K562 (cell line): ENCODE data around the gene CRYBG1. TPM values are rescaled to one million over a fixed set of nuclear protein-coding genes. Genes with fewer than 3 reads are reported as not detected.

Experiments used
- ETV6 ChIP-seq, 3 experiments: fragments of 150-350 bp in 1 of 3; sonication (generic) in 1 of 3; formaldehyde crosslinking in 1 of 3; IDR thresholded peaks; 2 replicates each; pipeline versions ENCODE4 v1.6.1 to v1.8.0; 2014 to 2022; ENCODE audit warnings: borderline replicate concordance in 2 of 3, low read depth in 2 of 3, antibody characterized with exemption in 1 of 3, low read length in 1 of 3, mild to moderate bottlenecking in 1 of 3, missing genetic modification reagents in 1 of 3
- FOXA1 ChIP-seq: fragments of 450-650 bp; IDR thresholded peaks from 2 replicates; pipeline ENCODE4 v1.6.1; 2016; ENCODE audit warnings: mild to moderate bottlenecking, borderline replicate concordance
- HNRNPK ChIP-seq: fragments of 200-400 bp; formaldehyde crosslinking; IDR thresholded peaks from one replicate; pipeline ENCODE4 v1.6.1; 2018; ENCODE audit warnings: mild to moderate bottlenecking, low read depth, low read length; ENCODE audit not compliant: poor library complexity, severe bottlenecking
- MNT ChIP-seq, 2 experiments: fragments of 450-650 bp; conservative IDR thresholded peaks; 2 replicates each; pipeline ENCODE4 v1.6.1; 2017; ENCODE audit warnings: mild to moderate bottlenecking in 2 of 2, moderate library complexity in 2 of 2
- MTF1 ChIP-seq: fragments of 250-450 bp; sonication (Bioruptor Pico); IDR thresholded peaks from 2 replicates; pipeline ENCODE4 v1.9.0; 2021; ENCODE audit warnings: moderate library complexity, mild to moderate bottlenecking, inconsistent platforms, borderline replicate concordance
- NR4A1 ChIP-seq, 2 experiments: fragments of 250-450 bp in 1 of 2; fragments of 450-650 bp in 1 of 2; sonication (Bioruptor Pico) in 1 of 2; IDR thresholded peaks; 2 replicates each; pipeline versions ENCODE4 v1.4.0 to v1.6.1; 2016 to 2020; ENCODE audit warnings: mild to moderate bottlenecking in 2 of 2, missing compliant biosample characterization in 1 of 2, missing genetic modification characterization in 1 of 2, moderate library complexity in 1 of 2
- RB1 ChIP-seq: fragments of 450-650 bp; IDR thresholded peaks from 2 replicates; pipeline ENCODE4 v1.6.1; 2017; ENCODE audit warnings: low read depth, mild to moderate bottlenecking
- REST ChIP-seq, 2 experiments: fragments of 450-650 bp; formaldehyde crosslinking in 1 of 2; IDR thresholded peaks; 2 replicates each; pipeline versions ENCODE4 v1.4.0 to v1.6.1; 2014 to 2020; ENCODE audit warnings: mild to moderate bottlenecking in 2 of 2, borderline replicate concordance in 1 of 2, low read depth in 1 of 2
- RFX1 ChIP-seq: fragments of 450-650 bp; IDR thresholded peaks from 2 replicates; pipeline ENCODE4 v1.6.1; 2016; ENCODE audit warnings: mild to moderate bottlenecking, moderate library complexity
- RHOXF2B ChIP-seq: fragments of 250-450 bp; sonication (Bioruptor Pico); conservative IDR thresholded peaks from 2 replicates; pipeline ENCODE4 v1.5.1; 2021
- SMAD1 ChIP-seq: fragments of 150-350 bp; IDR thresholded peaks from 2 replicates; pipeline ENCODE4 v1.6.1; 2014; ENCODE audit warnings: low read length, low read depth; ENCODE audit not compliant: partially characterized antibody
- SRSF1 ChIP-seq: fragments of 200-400 bp; formaldehyde crosslinking; IDR thresholded peaks from 2 replicates; pipeline ENCODE4 v1.6.1; 2017; ENCODE audit warnings: mild to moderate bottlenecking, low read depth, low read length, moderate library complexity
- ZNF165 ChIP-seq: fragments of 250-450 bp; sonication (Bioruptor Pico); IDR thresholded peaks from 2 replicates; pipeline ENCODE4 v1.4.0; 2020; ENCODE audit warnings: borderline replicate concordance
- ZNF766 ChIP-seq: fragments of 200-800 bp; sonication (Bioruptor generic); conservative IDR thresholded peaks from 2 replicates; pipeline ENCODE4 v1.6.1; 2016; ENCODE audit warnings: missing genetic modification characterization, missing compliant biosample characterization
- polyA plus RNA-seq, 8 experiments: library from polyadenylated mRNA; depleted of rRNA in 4 of 8; stranded (reverse) in 5 of 8; unstranded in 3 of 8; fragments of >200 nt; fragmentation: Nextera tagmentation in 2 of 8; fragmentation: Illumina TruSeq in 1 of 8; extraction: Ambion mirVana in 2 of 8; extraction: Trizol in 1 of 8; gene quantifications; 2 replicates each; pipeline versions ENCODE4 v1.2.1 to v1.2.3, GENCODE V29; 2011 to 2014; ENCODE audit warnings: inconsistent platforms in 1 of 8, missing spikeins in 1 of 8
- total RNA-seq, 7 experiments: library from RNA; depleted of rRNA in 6 of 7; stranded (reverse); fragments of >200 nt in 6 of 7; fragmentation: Illumina TruSeq in 2 of 7; extraction: Trizol in 2 of 7; gene quantifications; 2 replicates each; pipeline versions ENCODE4 v1.2.1 to v1.2.3, GENCODE V29; 2011 to 2021; ENCODE audit warnings: low replicate concordance in 1 of 7
- TF ChIP-seq, protein P1 (sequence below): fragments of 450-650 bp; formaldehyde crosslinking; IDR thresholded peaks from 2 replicates; pipeline ENCODE4 v1.4.0; 2020; ENCODE audit warnings: mild to moderate bottlenecking, moderate library complexity

The CRYBG1 gene
- total and polyA plus RNA-seq, 9 of the 15 experiments (the other 6 are each of a cell fraction or from before 2014, with no cell fraction given) = 0.07 to 0.47 (median 0.11) TPM

DNA sequence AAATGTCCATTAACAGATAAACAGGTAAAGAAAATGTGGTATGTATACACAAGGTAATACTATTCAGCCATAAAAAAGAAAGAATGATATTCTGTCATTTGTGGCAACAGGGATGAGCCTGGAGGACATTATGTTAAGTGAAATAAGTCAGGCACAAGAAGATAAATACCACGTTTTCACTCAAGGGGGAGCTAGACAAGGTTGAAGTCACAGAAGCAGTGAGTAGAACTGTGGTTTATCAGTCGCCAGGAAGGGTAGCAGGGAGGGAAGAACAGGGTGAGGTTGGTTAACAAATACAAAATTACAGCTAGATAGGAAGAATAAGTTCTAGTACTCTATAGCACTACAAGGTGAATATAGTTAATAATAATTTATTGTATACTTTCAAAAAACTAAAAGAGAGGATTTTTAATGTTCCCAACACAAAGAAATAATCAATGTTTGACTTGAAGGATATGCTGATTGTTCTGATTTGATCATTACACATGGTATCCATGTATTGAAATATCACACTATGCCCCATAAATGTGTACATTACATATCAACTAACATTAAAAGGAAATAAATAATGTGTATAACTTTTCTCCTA is 247.7 kb downstream of the CRYBG1 start (continued):
- TF ChIP-seq REST (IDR thresholded peaks at IDR 0.05; ENCODE audit: borderline replicate concordance) (peak; percentile 57; the same call in 1 of the 2 replicates), REST (CRISPR knock-in tag; IDR thresholded peaks at IDR 0.05; ENCODE audit: low read depth) (no peak), MNT (conservative IDR thresholded peaks at IDR 0.05) (peak in 1 of 2 experiments; percentile 37; a peak in 1 of 4 replicates), RB1 (no peak), ETV6 (IDR thresholded peaks at IDR 0.05; ENCODE audit: borderline replicate concordance in 1 of 2, low read depth in 2 of 2, low read length in 1 of 2) (no peak), ETV6 (CRISPR knock-in tag; IDR thresholded peaks at IDR 0.05; ENCODE audit: borderline replicate concordance) (no peak), MTF1 (no peak), RHOXF2B (CRISPR knock-in tag) (no peak), RFX1 (no peak), ZNF165 (CRISPR knock-in tag) (no peak), FOXA1 (no peak), ZNF766 (CRISPR knock-in tag) (0 out of 2 replicates have a peak, but pooled peaks have one; percentile 40), SRSF1 (no peak), NR4A1 (CRISPR knock-in tag; IDR thresholded peaks at IDR 0.05) (no peak), NR4A1 (tag; IDR thresholded peaks at IDR 0.05) (no peak), HNRNPK (no peak), SMAD1 (no peak)
- TF ChIP-seq, protein P1, sequence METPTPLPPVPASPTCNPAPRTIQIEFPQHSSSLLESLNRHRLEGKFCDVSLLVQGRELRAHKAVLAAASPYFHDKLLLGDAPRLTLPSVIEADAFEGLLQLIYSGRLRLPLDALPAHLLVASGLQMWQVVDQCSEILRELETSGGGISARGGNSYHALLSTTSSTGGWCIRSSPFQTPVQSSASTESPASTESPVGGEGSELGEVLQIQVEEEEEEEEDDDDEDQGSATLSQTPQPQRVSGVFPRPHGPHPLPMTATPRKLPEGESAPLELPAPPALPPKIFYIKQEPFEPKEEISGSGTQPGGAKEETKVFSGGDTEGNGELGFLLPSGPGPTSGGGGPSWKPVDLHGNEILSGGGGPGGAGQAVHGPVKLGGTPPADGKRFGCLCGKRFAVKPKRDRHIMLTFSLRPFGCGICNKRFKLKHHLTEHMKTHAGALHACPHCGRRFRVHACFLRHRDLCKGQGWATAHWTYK (CRISPR knock-in tag) = no peak
